HAP-1 (cell line): ENCODE measurements around the gene HTR2A.

Experiments used
- DNase-seq, 2 experiments: peaks; one replicate each; pipeline ENCODE4 v3.0.0-alpha.2; 2016 to 2020; ENCODE audit warnings: low spot score in 2 of 2
- H3K27me3 ChIP-seq: fragments of 250-450 bp; sonication (Bioruptor Pico); 2 replicates; pipeline ENCODE4 v1.5.1; 2020; ENCODE audit warnings: low read depth, mild to moderate bottlenecking, moderate library complexity
- H3K36me3 ChIP-seq: fragments of 250-450 bp; sonication (Bioruptor Pico); replicated peaks from 2 replicates; pipeline ENCODE4 v1.5.1; 2020; ENCODE audit warnings: mild to moderate bottlenecking
- H3K4me1 ChIP-seq: fragments of 250-450 bp; sonication (Bioruptor Pico); 2 replicates; pipeline ENCODE4 v1.5.1; 2020; ENCODE audit warnings: mild to moderate bottlenecking
- H3K4me3 ChIP-seq: fragments of 250-450 bp; sonication (Bioruptor Pico); 2 replicates; pipeline ENCODE4 v1.5.1; 2020; ENCODE audit warnings: mild to moderate bottlenecking, moderate library complexity
- H3K9me3 ChIP-seq: fragments of 250-450 bp; sonication (Bioruptor Pico); 2 replicates; pipeline ENCODE4 v1.5.1; 2020; ENCODE audit warnings: mild to moderate bottlenecking, moderate library complexity
- in situ Hi-C: fragments of 300-500 bp; cut with MboI; formaldehyde crosslinking; loops from 3 replicates; pipeline ENCODE4 v1.14.3; 2020; ENCODE audit warnings: low sequenced_read_pairs, inconsistent platforms, mixed read lengths

Gene HTR2A

DNA sequence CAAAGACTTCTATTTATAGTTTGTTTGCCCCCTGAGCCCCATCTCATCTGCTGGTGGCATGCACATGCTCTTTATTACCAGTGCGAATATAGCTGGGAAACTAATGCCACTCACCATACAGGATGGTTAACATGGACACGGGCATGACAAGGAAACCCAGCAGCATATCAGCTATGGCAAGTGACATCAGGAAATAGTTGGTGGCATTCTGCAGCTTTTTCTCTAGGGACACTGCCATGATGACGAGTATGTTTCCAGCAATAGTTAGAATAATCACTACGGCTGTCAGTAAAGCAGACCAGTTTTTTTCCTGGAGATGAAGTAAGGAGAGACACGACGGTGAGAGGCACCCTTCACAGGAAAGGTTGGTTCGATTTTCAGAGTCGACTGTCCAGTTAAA is 1.5 kb downstream of the HTR2A start:
- Histone ChIP-seq H3K9me3 (no peaks in the 10 kb centered on the region), H3K4me3 (no peak overlapping the region), H3K27me3 (peaks cover 49% of the 10 kb centered on the region), H3K4me1 (0 out of 2 replicates have a peak, but pooled peaks cover 2% of the 10 kb centered on the region), H3K36me3 (no peaks in the 10 kb centered on the region)
- no peak for DNase-seq
- in situ Hi-C loops = no loop called here

- H3K36me3 ChIP-seq = no peaks in the 10 kb centered on the region
- 0 out of 2 replicates have a peak, but pooled peaks cover 2% of the 10 kb centered on the region for H3K4me1 ChIP-seq
- no peak for DNase-seq
- H3K27me3 ChIP-seq = peaks cover 56% of the 10 kb centered on the region
- H3K4me3 ChIP-seq = no peak overlapping the region
- in situ Hi-C loops = no loop called here
- H3K9me3 ChIP-seq = no peaks in the 10 kb centered on the region
These were observed 2.3 kb downstream of the HTR2A start for GRCh38 chr13:46894568-46894967.

DNA sequence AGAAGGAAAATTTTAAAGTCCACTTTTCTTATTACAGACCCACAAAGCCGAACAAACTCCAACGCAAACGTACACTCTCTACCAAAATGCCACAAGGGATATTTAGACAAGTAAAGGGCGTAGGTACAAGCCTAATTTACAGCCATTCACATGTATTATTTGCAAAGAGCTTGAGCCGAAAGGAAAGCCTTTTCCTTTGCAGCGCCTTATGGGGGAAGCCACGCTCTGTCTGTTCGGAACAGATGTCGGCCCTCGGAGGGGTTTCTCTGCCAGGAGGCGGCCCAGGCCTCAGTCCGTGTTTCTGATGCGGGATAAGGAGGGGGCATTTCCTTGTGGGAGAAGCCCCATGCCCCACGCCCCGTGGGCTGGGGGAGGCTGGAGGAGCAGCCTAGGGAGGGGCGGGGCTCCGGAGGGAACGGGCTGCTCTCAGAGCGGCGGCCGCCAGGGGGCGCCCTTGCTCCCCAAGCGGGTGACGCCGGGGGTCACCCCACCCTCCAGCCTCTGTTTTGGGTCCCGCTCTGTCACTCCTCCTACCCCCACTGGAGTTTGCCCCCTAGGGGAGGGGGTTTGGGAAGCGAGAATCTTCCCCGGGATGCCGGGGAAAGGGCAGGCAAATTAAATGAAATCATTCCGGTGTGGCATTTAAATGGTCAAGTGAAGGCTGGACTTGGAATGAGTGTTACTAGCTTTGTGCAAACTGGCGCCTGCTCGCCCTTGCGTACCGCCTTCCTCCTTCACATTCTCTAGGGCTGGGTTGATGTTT is 2.9 kb downstream of the HTR2A start:
- H3K27me3 ChIP-seq = peaks cover 60% of the 10 kb centered on the region
- peak; percentile 15 to 78 for DNase-seq
- in situ Hi-C loops = no loop called here
- H3K4me1 ChIP-seq = 0 out of 2 replicates have a peak, but pooled peaks cover 2% of the 10 kb centered on the region
- H3K4me3 ChIP-seq = peak overlapping the region; percentile 24
- no peaks in the 10 kb centered on the region for H3K36me3 ChIP-seq
- no peaks in the 10 kb centered on the region for H3K9me3 ChIP-seq

GRCh38 chr13:46893221-46893740 is 3.6 kb downstream of the HTR2A start:
- H3K27me3 ChIP-seq = peaks cover 60% of the 10 kb centered on the region
- no peak overlapping the region for H3K4me3 ChIP-seq
- in situ Hi-C loops = no loop called here
- no peak for DNase-seq
- no peaks in the 10 kb centered on the region for H3K9me3 ChIP-seq
- no peaks in the 10 kb centered on the region for H3K36me3 ChIP-seq
- 0 out of 2 replicates have a peak, but pooled peaks cover 2% of the 10 kb centered on the region for H3K4me1 ChIP-seq

GRCh38 chr13:46885018-46885417 is 11.8 kb downstream of the HTR2A start:
- H3K9me3 ChIP-seq = no peaks in the 10 kb centered on the region
- in situ Hi-C loops = no loop called here
- no peak for DNase-seq
- H3K36me3 ChIP-seq = no peaks in the 10 kb centered on the region
- no peaks in the 10 kb centered on the region for H3K4me1 ChIP-seq
- H3K27me3 ChIP-seq = peaks cover 8% of the 10 kb centered on the region; the same call in 1 of the 2 replicates
- no peak overlapping the region for H3K4me3 ChIP-seq

DNA sequence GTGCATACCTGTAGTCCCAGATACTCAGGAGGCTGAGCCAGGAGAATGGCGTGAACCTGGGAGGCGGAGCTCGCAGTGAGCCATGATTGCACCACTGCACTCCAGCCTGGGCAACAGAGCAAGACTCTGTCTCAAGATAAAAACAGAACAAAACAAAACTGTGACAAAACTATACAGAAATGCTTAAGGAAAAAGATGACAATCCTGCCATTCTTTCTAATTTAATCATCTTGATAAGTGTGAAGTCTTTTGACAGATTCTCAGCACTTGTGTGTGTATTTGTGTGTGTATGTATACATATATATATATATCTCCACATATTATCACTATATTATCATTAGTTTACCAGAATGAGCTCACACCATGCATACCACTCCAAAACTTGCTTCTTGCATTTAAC is 12.3 kb downstream of the HTR2A start:
- DNase-seq = no peak
- peaks cover 3% of the 10 kb centered on the region; the same call in 1 of the 2 replicates for H3K27me3 ChIP-seq
- in situ Hi-C loops = no loop called here
- no peak overlapping the region for H3K4me3 ChIP-seq
- H3K36me3 ChIP-seq = no peaks in the 10 kb centered on the region
- H3K9me3 ChIP-seq = no peaks in the 10 kb centered on the region
- H3K4me1 ChIP-seq = no peaks in the 10 kb centered on the region

GRCh38 chr13:46881621-46882020 is 15.2 kb downstream of the HTR2A start:
- no peak for DNase-seq
- Histone ChIP-seq H3K4me3 (no peak overlapping the region), H3K4me1 (no peaks in the 10 kb centered on the region), H3K9me3 (no peaks in the 10 kb centered on the region), H3K27me3 (0 out of 2 replicates have a peak, but pooled peaks cover 2% of the 10 kb centered on the region), H3K36me3 (no peaks in the 10 kb centered on the region)
- in situ Hi-C loops = no loop called here

- Histone ChIP-seq H3K9me3 (no peaks in the 10 kb centered on the region), H3K27me3 (peaks cover 16% of the 10 kb centered on the region), H3K36me3 (no peaks in the 10 kb centered on the region), H3K4me1 (no peaks in the 10 kb centered on the region), H3K4me3 (no peak overlapping the region)
- in situ Hi-C loops = no loop called here
- no peak for DNase-seq
These were observed 22.8 kb downstream of the HTR2A start for GRCh38 chr13:46874006-46874405.

GRCh38 chr13:46871557-46871956 is 25.3 kb downstream of the HTR2A start:
- Histone ChIP-seq H3K4me3 (no peak overlapping the region), H3K27me3 (peaks cover 13% of the 10 kb centered on the region), H3K36me3 (no peaks in the 10 kb centered on the region), H3K4me1 (no peaks in the 10 kb centered on the region), H3K9me3 (no peaks in the 10 kb centered on the region)
- DNase-seq = no peak
- in situ Hi-C loops = no loop called here

GRCh38 chr13:46868091-46868490 is 28.8 kb downstream of the HTR2A start:
- no peak for DNase-seq
- H3K4me1 ChIP-seq = no peaks in the 10 kb centered on the region
- H3K9me3 ChIP-seq = no peaks in the 10 kb centered on the region
- in situ Hi-C loops = no loop called here
- no peak overlapping the region for H3K4me3 ChIP-seq
- no peaks in the 10 kb centered on the region for H3K36me3 ChIP-seq
- H3K27me3 ChIP-seq = no peaks in the 10 kb centered on the region

DNA sequence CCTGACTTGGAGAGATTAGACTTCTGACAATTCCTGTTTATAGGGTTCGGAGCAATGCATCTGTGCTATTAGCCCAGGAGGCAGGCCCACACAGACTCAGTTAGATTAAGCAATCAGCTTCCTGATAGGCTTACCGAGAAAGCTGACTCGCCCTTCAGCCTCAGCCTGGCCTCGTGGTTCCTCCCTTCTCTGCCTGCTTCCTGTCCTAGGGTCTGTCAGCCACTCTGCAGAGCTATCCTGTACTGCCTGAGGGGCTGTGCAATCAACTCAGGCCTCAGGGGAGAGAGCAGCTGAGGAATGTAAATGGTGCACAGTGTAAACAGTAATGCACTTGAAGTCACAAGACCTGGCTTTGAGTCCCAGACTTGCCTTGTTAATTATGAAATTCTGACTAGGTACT is 30.7 kb downstream of the HTR2A start:
- Histone ChIP-seq H3K4me1 (no peaks in the 10 kb centered on the region), H3K36me3 (no peaks in the 10 kb centered on the region), H3K27me3 (no peaks in the 10 kb centered on the region), H3K4me3 (no peak overlapping the region), H3K9me3 (no peaks in the 10 kb centered on the region)
- peak; percentile 12 to 41 for DNase-seq
- in situ Hi-C loops = no loop called here

GRCh38 chr13:46864941-46865340 is 31.9 kb downstream of the HTR2A start:
- DNase-seq = no peak
- Histone ChIP-seq H3K27me3 (no peaks in the 10 kb centered on the region), H3K9me3 (no peaks in the 10 kb centered on the region), H3K4me1 (no peaks in the 10 kb centered on the region), H3K36me3 (no peaks in the 10 kb centered on the region), H3K4me3 (no peak overlapping the region)
- in situ Hi-C loops = no loop called here

DNA sequence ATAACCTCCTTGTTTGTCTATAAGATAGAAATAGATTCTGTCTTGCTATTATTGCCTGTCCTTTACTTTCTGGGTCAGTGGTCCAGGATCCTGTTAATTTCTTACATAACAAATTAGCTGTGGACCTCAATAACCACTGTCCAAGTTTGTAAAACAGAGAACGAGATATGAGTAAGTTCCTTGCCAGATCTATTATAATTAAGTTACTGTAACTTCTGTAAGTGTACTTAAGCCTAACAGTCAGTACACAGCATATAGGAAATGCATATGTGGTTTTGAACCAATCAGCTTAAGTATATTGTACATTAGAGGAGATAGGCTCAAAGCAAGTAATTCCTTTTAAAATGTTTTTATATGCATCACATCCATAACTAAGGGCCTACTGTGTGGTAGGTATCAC is 34.9 kb downstream of the HTR2A start:
- H3K27me3 ChIP-seq = no peaks in the 10 kb centered on the region
- DNase-seq = no peak

DNA sequence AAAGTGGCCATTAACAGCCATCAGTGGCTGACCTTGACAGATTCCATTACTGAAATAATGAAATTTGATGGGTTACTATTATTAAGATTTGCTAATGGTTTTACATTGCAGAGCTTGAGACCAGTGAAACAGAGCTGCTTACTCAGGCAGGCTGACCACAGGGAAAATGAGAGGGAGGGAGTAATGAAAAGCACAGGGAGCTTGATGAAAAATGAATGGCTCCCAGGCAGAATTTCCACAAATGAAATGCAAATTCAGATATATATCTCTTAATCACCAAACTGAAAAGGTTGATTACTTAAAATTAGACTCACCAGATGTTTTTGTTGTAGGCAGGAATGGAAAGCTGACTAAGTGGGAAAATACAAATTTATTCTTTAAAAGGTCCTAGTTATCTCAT is 36.1 kb downstream of the HTR2A start:
- no peak overlapping the region for H3K4me3 ChIP-seq
- in situ Hi-C loops = no loop called here
- no peak for DNase-seq

More for the DNA sequence above, 34.9 kb downstream of the HTR2A start:
- Histone ChIP-seq H3K4me1 (no peaks in the 10 kb centered on the region), H3K36me3 (no peaks in the 10 kb centered on the region), H3K9me3 (no peaks in the 10 kb centered on the region), H3K4me3 (no peak overlapping the region)
- in situ Hi-C loops = no loop called here

More for the DNA sequence above, 36.1 kb downstream of the HTR2A start:
- no peaks in the 10 kb centered on the region for H3K36me3 ChIP-seq
- H3K4me1 ChIP-seq = no peaks in the 10 kb centered on the region
- H3K9me3 ChIP-seq = no peaks in the 10 kb centered on the region
- H3K27me3 ChIP-seq = no peaks in the 10 kb centered on the region
